Mesenchymal stem cell (in vitro differentiated cells and primary cell): ENCODE measurements around the gene OTOL1.

Experiments
- DNase-seq: peaks from one replicate; pipeline ENCODE4 v3.0.0-alpha.2; 2013
- H2AFZ ChIP-seq: one replicate; pipeline ENCODE4 v1.6.1; 2013; ENCODE audit warnings: low read depth, mild to moderate bottlenecking, control low read depth, inconsistent platforms, low read length, moderate library complexity
- H2AK5ac ChIP-seq: 2 replicates; pipeline ENCODE4 v1.6.1; 2013; ENCODE audit warnings: low read length, moderate library complexity, mild to moderate bottlenecking, inconsistent platforms; ENCODE audit not compliant: severe bottlenecking
- H2BK120ac ChIP-seq: one replicate; pipeline ENCODE4 v1.6.1; 2013; ENCODE audit warnings: low read depth, mild to moderate bottlenecking, inconsistent platforms, low read length, moderate library complexity
- H2BK12ac ChIP-seq, 2 experiments: one replicate each; pipeline ENCODE4 v1.6.1; 2013; ENCODE audit warnings: inconsistent platforms in 2 of 2, low read length in 2 of 2, mild to moderate bottlenecking in 2 of 2, moderate library complexity in 2 of 2, control low read depth in 1 of 2
- H2BK15ac ChIP-seq: one replicate; pipeline ENCODE4 v1.6.1; 2013; ENCODE audit warnings: mild to moderate bottlenecking, low read depth, inconsistent platforms; ENCODE audit not compliant: poor library complexity, severe bottlenecking
- H2BK5ac ChIP-seq: 2 replicates; pipeline ENCODE4 v1.6.1; 2013; ENCODE audit warnings: low read depth, mild to moderate bottlenecking, low read length, control low read depth, inconsistent platforms; ENCODE audit not compliant: poor library complexity, severe bottlenecking
- H3K14ac ChIP-seq, 2 experiments: one replicate each; pipeline ENCODE4 v1.6.1; 2013; ENCODE audit warnings: inconsistent platforms in 2 of 2, low read length in 2 of 2, control low read depth in 1 of 2, mild to moderate bottlenecking in 1 of 2, moderate library complexity in 1 of 2
- H3K18ac ChIP-seq, 2 experiments: one replicate each; pipeline ENCODE4 v1.6.1; 2013; ENCODE audit warnings: inconsistent platforms in 2 of 2, low read length in 2 of 2, control low read depth in 1 of 2, low read depth in 1 of 2, mild to moderate bottlenecking in 1 of 2
- H3K23ac ChIP-seq, 2 experiments: one replicate each; pipeline ENCODE4 v1.6.1; 2013; ENCODE audit warnings: inconsistent platforms in 2 of 2, low read length in 2 of 2, mild to moderate bottlenecking in 2 of 2, moderate library complexity in 2 of 2, control low read depth in 1 of 2
- H3K27ac ChIP-seq: 2 replicates; pipeline ENCODE4 v1.5.1; 2013; ENCODE audit warnings: mild to moderate bottlenecking, moderate library complexity, low read length, control low read depth, inconsistent platforms; ENCODE audit not compliant: poor library complexity, severe bottlenecking
- H3K27me3 ChIP-seq, 2 experiments: 2 replicates each; pipeline versions ENCODE4 v1.6.1 to v1.7.0; 2013; ENCODE audit warnings: low read length in 2 of 2, mild to moderate bottlenecking in 2 of 2, moderate library complexity in 2 of 2, control low read depth in 1 of 2, inconsistent platforms in 1 of 2; ENCODE audit not compliant: control insufficient read depth in 1 of 2, insufficient read depth in 1 of 2
- H3K36me3 ChIP-seq, 2 experiments: 2 replicates each; pipeline versions ENCODE4 v1.6.1 to v1.7.0; 2013; ENCODE audit warnings: low read length in 2 of 2, control low read depth in 1 of 2, inconsistent platforms in 1 of 2, low read depth in 1 of 2, mild to moderate bottlenecking in 1 of 2; ENCODE audit not compliant: insufficient read depth in 2 of 2, control insufficient read depth in 1 of 2
- H3K4ac ChIP-seq, 2 experiments: one replicate each; pipeline ENCODE4 v1.6.1; 2013; ENCODE audit warnings: inconsistent platforms in 2 of 2, low read length in 2 of 2, mild to moderate bottlenecking in 2 of 2, moderate library complexity in 2 of 2, control low read depth in 1 of 2, low read depth in 1 of 2
- H3K4me1 ChIP-seq: 2 replicates; pipeline ENCODE4 v1.6.1; 2013; ENCODE audit warnings: low read depth, low read length, control low read depth; ENCODE audit not compliant: control insufficient read depth, insufficient read depth
- H3K4me2 ChIP-seq: 2 replicates; pipeline ENCODE4 v1.6.1; 2013; ENCODE audit warnings: low read length, mild to moderate bottlenecking, inconsistent platforms; ENCODE audit not compliant: poor library complexity, severe bottlenecking
- H3K4me3 ChIP-seq, 2 experiments: 2 replicates each; pipeline versions ENCODE4 v1.5.1 to v1.7.0; 2013; ENCODE audit warnings: low read length in 2 of 2, mild to moderate bottlenecking in 2 of 2, control low read depth in 1 of 2, low read depth in 1 of 2; ENCODE audit not compliant: insufficient read depth in 1 of 2
- H3K79me1 ChIP-seq: replicated peaks from 2 replicates; pipeline ENCODE4 v1.6.1; 2013; ENCODE audit warnings: mild to moderate bottlenecking, control low read depth, low read length, inconsistent platforms; ENCODE audit not compliant: poor library complexity, severe bottlenecking
- H3K9ac ChIP-seq: 2 replicates; pipeline ENCODE4 v1.7.0; 2013; ENCODE audit warnings: mild to moderate bottlenecking, low read length, moderate library complexity
- H3K9me3 ChIP-seq: 2 replicates; pipeline ENCODE4 v1.7.0; 2013; ENCODE audit warnings: mild to moderate bottlenecking, low read length; ENCODE audit not compliant: control insufficient read depth
- H4K8ac ChIP-seq: one replicate; pipeline ENCODE4 v1.6.1; 2013; ENCODE audit warnings: inconsistent platforms, mild to moderate bottlenecking, low read length, moderate library complexity
- H4K91ac ChIP-seq: one replicate; pipeline ENCODE4 v1.6.1; 2013; ENCODE audit warnings: mild to moderate bottlenecking, low read length, inconsistent platforms
- WGBS: methylation state at CpG from one replicate; pipeline ENCODE4 v1.1.7; 2013; ENCODE audit warnings: mixed read lengths; 5-methylcytosine and 5-hydroxymethylcytosine counted together

The OTOL1 gene

GRCh38 chr3:161523916-161524315, 27.3 kb downstream of the OTOL1 start:
- no peaks in the 10 kb centered on the region for H3K36me3 ChIP-seq
- WGBS = no CpG with 5 or more reads among the region's 1 CpG
- no peak overlapping the region for H2AK5ac ChIP-seq

GRCh38 chr3:161531930-161532329, 35.3 kb downstream of the OTOL1 start:
- no peaks in the 10 kb centered on the region for H3K36me3 ChIP-seq
- H3K9me3 ChIP-seq = no peaks in the 10 kb centered on the region
- H3K4me1 ChIP-seq = no peaks in the 10 kb centered on the region
- H3K79me1 ChIP-seq = no peaks in the 10 kb centered on the region
- H3K14ac ChIP-seq = no peak overlapping the region
- H3K18ac ChIP-seq = no peak overlapping the region
- no peak overlapping the region for H2AK5ac ChIP-seq
- no peak overlapping the region for H2AFZ ChIP-seq
- no peak overlapping the region for H4K91ac ChIP-seq
- no peak overlapping the region for H4K8ac ChIP-seq
- no peak overlapping the region for H2BK12ac ChIP-seq
- no peak overlapping the region for H2BK5ac ChIP-seq
- H2BK120ac ChIP-seq = no peak overlapping the region
- no peak overlapping the region for H3K4me2 ChIP-seq
- no peak overlapping the region for H3K4me3 ChIP-seq
- no peak overlapping the region for H3K9ac ChIP-seq
- 75% methylated on average over 1 of the region's 1 CpG for WGBS
- H3K4ac ChIP-seq = no peak overlapping the region
- H2BK15ac ChIP-seq = no peak overlapping the region
- H3K27ac ChIP-seq = no peak overlapping the region
- no peak overlapping the region for H3K23ac ChIP-seq
- no peaks in the 10 kb centered on the region for H3K27me3 ChIP-seq
- DNase-seq = no peak

More at GRCh38 chr3:161523916-161524315, 27.3 kb downstream of the OTOL1 start:
- no peak overlapping the region for H2BK15ac ChIP-seq
- no peaks in the 10 kb centered on the region for H3K27me3 ChIP-seq
- no peak overlapping the region for H3K14ac ChIP-seq
- DNase-seq = no peak
- H3K4me1 ChIP-seq = no peaks in the 10 kb centered on the region
- no peak overlapping the region for H3K4ac ChIP-seq
- no peak overlapping the region for H3K27ac ChIP-seq
- no peak overlapping the region for H2BK12ac ChIP-seq
- no peaks in the 10 kb centered on the region for H3K9me3 ChIP-seq
- H3K4me3 ChIP-seq = no peak overlapping the region
- H3K18ac ChIP-seq = no peak overlapping the region
- H4K91ac ChIP-seq = no peak overlapping the region
- H2AFZ ChIP-seq = no peak overlapping the region
- no peak overlapping the region for H2BK120ac ChIP-seq
- H3K79me1 ChIP-seq = no peaks in the 10 kb centered on the region
- no peak overlapping the region for H3K9ac ChIP-seq
- H4K8ac ChIP-seq = no peak overlapping the region
- no peak overlapping the region for H3K23ac ChIP-seq
- no peak overlapping the region for H3K4me2 ChIP-seq
- no peak overlapping the region for H2BK5ac ChIP-seq

DNA sequence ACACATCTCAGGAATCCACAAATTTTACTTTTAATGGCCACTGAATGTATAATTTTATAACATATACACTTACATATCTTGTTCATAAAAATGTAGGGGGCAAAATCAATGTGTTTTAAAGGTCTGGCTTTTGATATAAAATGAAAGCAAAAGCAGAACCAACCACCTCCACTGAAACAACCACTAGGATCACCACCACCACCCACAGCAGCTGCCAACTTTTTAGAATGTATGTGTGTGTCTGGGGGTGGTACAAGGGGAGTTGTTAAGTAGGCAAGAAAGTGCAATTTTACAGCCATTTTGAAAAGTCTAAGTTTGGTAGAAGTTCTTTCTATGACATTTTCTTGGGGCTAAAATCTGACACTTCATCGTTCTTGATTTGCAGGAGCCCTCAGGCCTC, 44.0 kb downstream of the OTOL1 start:
- Histone ChIP-seq H3K4me3 (no peak overlapping the region), H3K27me3 (no peaks in the 10 kb centered on the region), H4K8ac (no peak overlapping the region), H3K23ac (no peak overlapping the region), H3K4me1 (no peaks in the 10 kb centered on the region), H2AK5ac (no peak overlapping the region), H3K4me2 (no peak overlapping the region), H3K4ac (no peak overlapping the region), H3K79me1 (no peaks in the 10 kb centered on the region), H3K18ac (no peak overlapping the region), H3K14ac (no peak overlapping the region), H3K36me3 (no peaks in the 10 kb centered on the region), H3K9ac (no peak overlapping the region), H2BK5ac (no peak overlapping the region), H2AFZ (no peak overlapping the region), H4K91ac (no peak overlapping the region), H2BK120ac (no peak overlapping the region), H2BK12ac (no peak overlapping the region), H3K9me3 (no peaks in the 10 kb centered on the region), H2BK15ac (no peak overlapping the region), H3K27ac (no peak overlapping the region)
- no peak for DNase-seq
- WGBS = no CpG with 5 or more reads among the region's 1 CpG

- WGBS = no CpG with 5 or more reads among the region's 1 CpG
- no peak overlapping the region for H3K23ac ChIP-seq
Measured at GRCh38 chr3:161545824-161546223, 49.2 kb downstream of the OTOL1 start.

More at GRCh38 chr3:161545824-161546223, 49.2 kb downstream of the OTOL1 start:
- Histone ChIP-seq H3K27ac (no peak overlapping the region), H2BK5ac (no peak overlapping the region), H3K4me3 (no peak overlapping the region), H2AK5ac (no peak overlapping the region), H4K91ac (no peak overlapping the region), H3K4ac (no peak overlapping the region), H3K9me3 (no peaks in the 10 kb centered on the region), H2BK12ac (no peak overlapping the region), H3K14ac (no peak overlapping the region), H3K27me3 (no peaks in the 10 kb centered on the region), H4K8ac (no peak overlapping the region), H3K4me2 (no peak overlapping the region), H3K36me3 (no peaks in the 10 kb centered on the region), H2BK15ac (no peak overlapping the region), H3K9ac (no peak overlapping the region), H2AFZ (no peak overlapping the region), H3K79me1 (no peaks in the 10 kb centered on the region), H2BK120ac (no peak overlapping the region), H3K18ac (no peak overlapping the region), H3K4me1 (no peaks in the 10 kb centered on the region)
- DNase-seq = no peak
